ENCODE data around the gene TRPV2. TPM values are rescaled to one million over a fixed set of nuclear protein-coding genes. Genes with fewer than 3 reads are reported as not detected.

TRPV2 gene
- total and polyA plus RNA-seq, 2 donors: 29.0 to 39.8 TPM

DNA sequence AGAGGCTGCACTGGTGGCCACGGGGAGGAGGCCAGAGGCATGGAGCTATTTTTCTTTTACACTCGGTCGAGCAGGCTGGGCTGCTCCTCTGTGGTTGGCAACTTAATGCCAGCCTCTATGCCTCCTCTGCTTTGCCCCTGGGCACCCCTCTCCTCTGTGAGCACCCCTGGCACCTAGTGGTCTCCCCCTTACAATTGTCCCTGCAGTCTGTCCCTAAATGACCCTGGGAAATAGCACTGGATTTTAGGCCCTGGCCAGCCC, 49.6 kb downstream of the TRPV2 start:
- no peaks in the 10 kb centered on the region for H3K9me3 ChIP-seq (ENCODE audit: control insufficient read depth in 2 of 2, insufficient read depth in 1 of 2, low read length in 1 of 2)
- peaks cover 3 to 11% of the 10 kb centered on the region in 2 donors for H3K36me3 ChIP-seq (ENCODE audit: control insufficient read depth in 2 of 2, insufficient read depth in 2 of 2, low read length in 1 of 2)
- no peak overlapping the region for H3K27ac ChIP-seq (ENCODE audit: low read depth in 1 of 2, low read length in 1 of 2)
- no peak for DNase-seq (ENCODE audit: low read depth in 6 of 9, low spot score in 9 of 9)
- no peaks in the 10 kb centered on the region for H3K4me1 ChIP-seq (ENCODE audit: control insufficient read depth in 2 of 2, insufficient read depth in 2 of 2, low read length in 2 of 2)
- 98% methylated on average over 3 of the region's 3 CpGs for WGBS
- no peaks in the 10 kb centered on the region for H3K27me3 ChIP-seq (ENCODE audit: control insufficient read depth in 2 of 2, insufficient read depth in 1 of 2, low read length in 1 of 2)
- no peak overlapping the region for H3K4me3 ChIP-seq (ENCODE audit: low read length in 2 of 2)

DNA sequence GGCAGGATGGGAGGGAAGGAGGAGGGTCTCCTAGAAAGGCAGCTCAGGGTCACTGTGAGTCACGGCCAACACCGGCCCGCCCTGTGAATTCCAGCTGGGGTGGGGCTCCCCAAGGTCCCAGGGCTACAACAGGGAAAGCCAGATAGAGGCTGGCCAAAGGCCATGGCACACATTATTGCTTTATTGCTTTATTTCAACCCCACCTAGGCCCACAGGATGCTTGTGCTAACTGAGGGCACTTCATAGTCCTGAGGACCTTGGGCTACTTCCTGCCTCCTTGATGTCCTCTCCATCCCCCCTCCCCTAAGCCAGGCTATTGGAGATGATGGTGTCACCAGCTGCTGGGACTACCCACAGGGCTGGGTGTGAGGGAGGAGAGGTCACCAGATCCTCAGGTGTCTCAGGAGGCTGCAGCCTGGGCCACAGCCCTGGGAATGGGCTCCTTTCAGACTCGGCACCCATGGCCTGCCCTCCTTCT, 50.5 kb downstream of the TRPV2 start:
- DNase-seq (ENCODE audit: low read depth in 6 of 9, low spot score in 9 of 9): no peak

DNA sequence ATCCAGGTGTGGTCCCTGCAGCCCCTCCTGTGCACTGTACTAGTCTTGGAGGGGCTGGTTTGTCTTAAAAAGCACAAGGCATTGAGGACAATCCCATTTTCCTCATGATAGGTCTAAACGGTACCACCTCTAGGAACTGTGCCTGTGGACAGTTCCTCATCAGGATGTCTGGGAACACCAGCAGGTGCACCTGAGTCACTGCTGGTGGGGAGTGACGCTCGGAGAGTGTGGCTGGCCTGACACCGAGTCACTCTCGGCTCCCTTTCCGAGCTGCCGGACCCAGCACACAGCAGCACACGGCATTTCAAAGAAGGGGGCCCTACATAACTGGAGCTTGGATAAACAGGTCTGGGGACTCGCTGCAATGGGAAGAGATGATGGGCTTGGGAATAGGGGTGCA, 51.0 kb downstream of the TRPV2 start:
- H3K27me3 ChIP-seq (ENCODE audit: control insufficient read depth in 2 of 2, insufficient read depth in 1 of 2, low read length in 1 of 2): no peaks in the 10 kb centered on the region
- no peak overlapping the region for H3K27ac ChIP-seq (ENCODE audit: low read depth in 1 of 2, low read length in 1 of 2)
- H3K36me3 ChIP-seq (ENCODE audit: control insufficient read depth in 2 of 2, insufficient read depth in 2 of 2, low read length in 1 of 2): peaks cover 3 to 5% of the 10 kb centered on the region in 2 donors
- 92% methylated on average over 9 of the region's 9 CpGs for WGBS
- DNase-seq (ENCODE audit: low read depth in 6 of 9, low spot score in 9 of 9): no peak
- H3K9me3 ChIP-seq (ENCODE audit: control insufficient read depth in 2 of 2, insufficient read depth in 1 of 2, low read length in 1 of 2): no peaks in the 10 kb centered on the region
- no peaks in the 10 kb centered on the region for H3K4me1 ChIP-seq (ENCODE audit: control insufficient read depth in 2 of 2, insufficient read depth in 2 of 2, low read length in 2 of 2)
- H3K4me3 ChIP-seq (ENCODE audit: low read length in 2 of 2): no peak overlapping the region

More for the DNA sequence above, 50.5 kb downstream of the TRPV2 start:
- H3K4me1 ChIP-seq (ENCODE audit: control insufficient read depth in 2 of 2, insufficient read depth in 2 of 2, low read length in 2 of 2): no peaks in the 10 kb centered on the region
- H3K4me3 ChIP-seq (ENCODE audit: low read length in 2 of 2): no peak overlapping the region
- 96% methylated on average over 4 of the region's 4 CpGs for WGBS
- H3K36me3 ChIP-seq (ENCODE audit: control insufficient read depth in 2 of 2, insufficient read depth in 2 of 2, low read length in 1 of 2): peaks cover 3 to 9% of the 10 kb centered on the region in 2 donors
- no peaks in the 10 kb centered on the region for H3K9me3 ChIP-seq (ENCODE audit: control insufficient read depth in 2 of 2, insufficient read depth in 1 of 2, low read length in 1 of 2)
- no peaks in the 10 kb centered on the region for H3K27me3 ChIP-seq (ENCODE audit: control insufficient read depth in 2 of 2, insufficient read depth in 1 of 2, low read length in 1 of 2)
- H3K27ac ChIP-seq (ENCODE audit: low read depth in 1 of 2, low read length in 1 of 2): no peak overlapping the region

DNA sequence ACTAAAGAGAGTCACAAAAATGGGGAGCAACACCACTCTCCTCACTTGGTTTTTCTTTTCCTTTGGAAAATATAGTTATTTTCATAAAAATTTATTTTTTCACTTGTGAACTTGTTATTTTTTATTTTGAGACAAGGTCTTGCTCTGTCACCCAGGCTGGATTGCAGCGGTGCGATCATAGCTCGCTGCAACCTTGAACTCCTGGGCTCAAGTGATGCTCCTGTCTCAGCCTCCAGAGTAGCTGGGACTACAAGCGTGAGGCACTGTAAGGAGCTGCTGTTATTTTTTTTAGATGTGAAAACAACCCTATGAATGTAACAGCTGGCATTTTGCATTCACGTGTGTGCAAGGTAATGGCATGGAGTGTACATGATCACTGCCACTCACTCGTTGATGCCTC, 51.7 kb downstream of the TRPV2 start:
- over 99% methylated on average over 6 of the region's 6 CpGs for WGBS
- Histone ChIP-seq H3K9me3 (ENCODE audit: control insufficient read depth in 2 of 2, insufficient read depth in 1 of 2, low read length in 1 of 2) (no peaks in the 10 kb centered on the region), H3K27ac (ENCODE audit: low read depth in 1 of 2, low read length in 1 of 2) (no peak overlapping the region), H3K27me3 (ENCODE audit: control insufficient read depth in 2 of 2, insufficient read depth in 1 of 2, low read length in 1 of 2) (no peaks in the 10 kb centered on the region), H3K36me3 (ENCODE audit: control insufficient read depth in 2 of 2, insufficient read depth in 2 of 2, low read length in 1 of 2) (peaks cover 3 to 4% of the 10 kb centered on the region in 2 donors), H3K4me3 (ENCODE audit: low read length in 2 of 2) (no peak overlapping the region), H3K4me1 (ENCODE audit: control insufficient read depth in 2 of 2, insufficient read depth in 2 of 2, low read length in 2 of 2) (no peaks in the 10 kb centered on the region)
- DNase-seq (ENCODE audit: low read depth in 6 of 9, low spot score in 9 of 9): no peak

DNA sequence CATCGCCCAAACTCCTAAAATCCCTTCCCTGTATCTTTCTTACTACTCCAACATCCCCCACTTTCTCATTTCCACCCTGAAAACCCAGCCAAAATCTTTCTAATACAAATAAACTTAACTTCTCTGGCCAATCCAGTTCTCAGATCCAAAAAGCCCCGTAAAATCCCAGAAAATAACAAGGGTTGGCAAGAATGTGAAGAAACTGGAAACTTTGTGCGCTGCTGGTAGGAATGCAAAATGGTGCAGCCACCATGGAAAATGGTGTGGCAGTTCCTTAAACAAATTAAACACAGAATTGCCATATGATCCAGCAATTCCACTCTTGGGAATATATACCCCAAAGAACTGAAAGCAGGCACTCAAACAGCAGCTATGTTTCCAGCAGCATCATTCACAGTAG, 52.5 kb downstream of the TRPV2 start:
- no peaks in the 10 kb centered on the region for H3K27me3 ChIP-seq (ENCODE audit: control insufficient read depth in 2 of 2, insufficient read depth in 1 of 2, low read length in 1 of 2)
- H3K4me3 ChIP-seq (ENCODE audit: low read length in 2 of 2): no peak overlapping the region
- H3K27ac ChIP-seq (ENCODE audit: low read depth in 1 of 2, low read length in 1 of 2): no peak overlapping the region
- H3K9me3 ChIP-seq (ENCODE audit: control insufficient read depth in 2 of 2, insufficient read depth in 1 of 2, low read length in 1 of 2): no peaks in the 10 kb centered on the region
- H3K4me1 ChIP-seq (ENCODE audit: control insufficient read depth in 2 of 2, insufficient read depth in 2 of 2, low read length in 2 of 2): no peaks in the 10 kb centered on the region
- 79% methylated on average over 3 of the region's 3 CpGs for WGBS
- no peak for DNase-seq (ENCODE audit: low read depth in 6 of 9, low spot score in 9 of 9)
- H3K36me3 ChIP-seq (ENCODE audit: control insufficient read depth in 2 of 2, insufficient read depth in 2 of 2, low read length in 1 of 2): peaks cover 3 to 4% of the 10 kb centered on the region in 2 donors

DNA sequence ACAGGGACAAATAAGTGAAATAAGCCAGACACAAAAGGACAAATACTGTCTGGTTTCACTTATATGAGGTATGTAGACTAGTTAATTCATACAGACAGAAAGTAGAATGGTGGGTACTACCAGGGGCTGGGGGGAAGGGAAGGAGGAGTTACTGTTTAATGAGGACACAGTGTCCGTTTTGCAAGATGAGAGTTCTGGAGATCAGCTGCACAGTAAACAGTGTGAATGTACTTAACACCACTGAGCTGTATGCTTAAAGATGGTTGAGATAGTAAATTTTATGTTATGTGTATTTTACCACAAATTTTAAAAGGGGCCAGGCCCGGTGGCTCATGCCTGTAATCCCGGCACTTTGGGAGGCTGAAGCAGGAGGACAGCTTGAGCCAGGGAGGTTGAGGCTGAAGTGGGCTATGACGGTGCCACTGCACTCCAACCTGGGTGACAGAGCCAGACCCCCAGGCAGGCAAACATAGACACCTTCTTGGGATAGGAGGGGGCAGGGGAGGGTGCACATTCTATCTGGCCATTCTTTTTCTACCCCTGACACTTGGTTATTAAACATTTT, 53.1 kb downstream of the TRPV2 start:
- H3K27ac ChIP-seq (ENCODE audit: low read depth in 1 of 2, low read length in 1 of 2): no peak overlapping the region
- no peak for DNase-seq (ENCODE audit: low read depth in 6 of 9, low spot score in 9 of 9)

DNA sequence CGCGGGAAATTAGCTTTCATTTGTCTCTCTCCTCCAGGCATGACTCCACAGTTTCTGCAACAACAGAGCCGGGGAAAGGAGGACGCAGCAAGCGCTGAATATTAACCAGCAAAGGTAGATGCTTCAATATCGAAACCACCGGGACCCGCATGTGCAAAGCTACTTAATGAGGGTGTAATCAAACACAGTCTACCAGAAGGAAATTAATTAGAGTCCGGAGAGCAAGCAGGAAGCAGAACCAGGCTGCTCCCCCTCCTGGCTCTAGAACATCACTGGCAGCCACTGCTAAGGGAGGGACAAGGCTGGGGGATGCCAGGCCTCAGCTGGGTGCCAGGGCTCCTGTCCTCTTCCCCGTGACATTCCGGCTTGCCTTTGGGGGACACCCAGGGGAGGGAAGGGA, 54.9 kb downstream of the TRPV2 start:
- WGBS: 84% methylated on average over 11 of the region's 11 CpGs
- Histone ChIP-seq H3K27ac (ENCODE audit: low read depth in 1 of 2, low read length in 1 of 2) (no peak overlapping the region), H3K4me1 (ENCODE audit: control insufficient read depth in 2 of 2, insufficient read depth in 2 of 2, low read length in 2 of 2) (no peaks in the 10 kb centered on the region), H3K4me3 (ENCODE audit: low read length in 2 of 2) (no peak overlapping the region), H3K36me3 (ENCODE audit: control insufficient read depth in 2 of 2, insufficient read depth in 2 of 2, low read length in 1 of 2) (peaks cover 0 to 2% of the 10 kb centered on the region in 2 donors), H3K27me3 (ENCODE audit: control insufficient read depth in 2 of 2, insufficient read depth in 1 of 2, low read length in 1 of 2) (no peaks in the 10 kb centered on the region), H3K9me3 (ENCODE audit: control insufficient read depth in 2 of 2, insufficient read depth in 1 of 2, low read length in 1 of 2) (no peaks in the 10 kb centered on the region)
- DNase-seq (ENCODE audit: low read depth in 6 of 9, low spot score in 9 of 9): no peak

More for the DNA sequence above, 53.1 kb downstream of the TRPV2 start:
- H3K36me3 ChIP-seq (ENCODE audit: control insufficient read depth in 2 of 2, insufficient read depth in 2 of 2, low read length in 1 of 2): peaks cover 0 to 2% of the 10 kb centered on the region in 2 donors
- no peaks in the 10 kb centered on the region for H3K4me1 ChIP-seq (ENCODE audit: control insufficient read depth in 2 of 2, insufficient read depth in 2 of 2, low read length in 2 of 2)
- H3K9me3 ChIP-seq (ENCODE audit: control insufficient read depth in 2 of 2, insufficient read depth in 1 of 2, low read length in 1 of 2): no peaks in the 10 kb centered on the region
- H3K27me3 ChIP-seq (ENCODE audit: control insufficient read depth in 2 of 2, insufficient read depth in 1 of 2, low read length in 1 of 2): no peaks in the 10 kb centered on the region
- H3K4me3 ChIP-seq (ENCODE audit: low read length in 2 of 2): no peak overlapping the region
- 97% methylated on average over 4 of the region's 4 CpGs for WGBS

DNA sequence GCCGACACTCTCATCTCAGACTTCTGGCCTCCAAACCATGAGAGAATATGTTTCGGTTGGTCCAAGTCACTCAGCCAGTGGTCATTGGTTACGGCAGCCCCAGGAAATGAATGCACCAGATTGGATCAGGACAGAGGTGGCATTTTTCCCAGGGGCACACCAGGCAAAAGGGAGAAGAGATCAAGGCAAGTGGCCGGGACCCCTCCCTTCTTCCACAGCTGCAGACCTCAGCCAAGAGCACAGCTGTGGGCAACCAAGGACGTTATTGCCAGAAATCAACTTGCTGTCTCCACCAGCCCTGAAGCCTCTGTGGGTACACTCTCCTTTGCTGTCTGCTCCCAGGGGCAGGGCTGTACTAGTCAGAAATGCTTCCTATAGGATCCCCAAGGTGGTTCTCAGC, 55.9 kb downstream of the TRPV2 start:
- H3K9me3 ChIP-seq (ENCODE audit: control insufficient read depth in 2 of 2, insufficient read depth in 1 of 2, low read length in 1 of 2): no peaks in the 10 kb centered on the region
- no peaks in the 10 kb centered on the region for H3K27me3 ChIP-seq (ENCODE audit: control insufficient read depth in 2 of 2, insufficient read depth in 1 of 2, low read length in 1 of 2)
- no peaks in the 10 kb centered on the region for H3K4me1 ChIP-seq (ENCODE audit: control insufficient read depth in 2 of 2, insufficient read depth in 2 of 2, low read length in 2 of 2)
- no peak for DNase-seq (ENCODE audit: low read depth in 6 of 9, low spot score in 9 of 9)
- no peak overlapping the region for H3K27ac ChIP-seq (ENCODE audit: low read depth in 1 of 2, low read length in 1 of 2)
- no peak overlapping the region for H3K4me3 ChIP-seq (ENCODE audit: low read length in 2 of 2)
- WGBS: 96% methylated on average over 5 of the region's 5 CpGs
- peaks cover 0 to 2% of the 10 kb centered on the region in 2 donors for H3K36me3 ChIP-seq (ENCODE audit: control insufficient read depth in 2 of 2, insufficient read depth in 2 of 2, low read length in 1 of 2)

DNA sequence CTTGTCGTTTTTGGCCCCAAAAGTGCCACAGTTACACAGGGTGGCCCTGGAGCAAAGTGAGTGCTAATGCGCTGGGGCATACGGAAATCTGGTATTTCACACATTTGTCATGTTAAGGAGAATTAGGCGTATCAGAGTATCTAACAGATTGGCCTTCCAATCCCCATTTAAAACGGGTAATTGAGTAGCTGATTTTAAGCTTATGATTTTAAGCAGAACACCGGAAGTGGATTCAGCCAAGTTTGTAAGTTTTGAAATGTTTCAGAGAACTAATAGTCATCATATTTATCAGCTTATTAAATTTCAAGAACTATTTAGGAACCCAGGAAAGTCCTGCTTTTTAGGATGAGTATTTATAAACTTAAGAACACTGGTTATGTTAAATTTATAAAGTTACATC, 57.2 kb downstream of the TRPV2 start:
- no peak overlapping the region for H3K27ac ChIP-seq (ENCODE audit: low read depth in 1 of 2, low read length in 1 of 2)
- H3K27me3 ChIP-seq (ENCODE audit: control insufficient read depth in 2 of 2, insufficient read depth in 1 of 2, low read length in 1 of 2): no peaks in the 10 kb centered on the region
- WGBS: 95% methylated on average over 6 of the region's 6 CpGs
- peaks cover 0 to 2% of the 10 kb centered on the region in 2 donors for H3K36me3 ChIP-seq (ENCODE audit: control insufficient read depth in 2 of 2, insufficient read depth in 2 of 2, low read length in 1 of 2)
- no peak overlapping the region for H3K4me3 ChIP-seq (ENCODE audit: low read length in 2 of 2)
- no peaks in the 10 kb centered on the region for H3K9me3 ChIP-seq (ENCODE audit: control insufficient read depth in 2 of 2, insufficient read depth in 1 of 2, low read length in 1 of 2)
- DNase-seq (ENCODE audit: low read depth in 6 of 9, low spot score in 9 of 9): no peak
- H3K4me1 ChIP-seq (ENCODE audit: control insufficient read depth in 2 of 2, insufficient read depth in 2 of 2, low read length in 2 of 2): no peaks in the 10 kb centered on the region
